GM12872 (cell line): ENCODE data around the gene DLX2.

Experiments
- TF ChIP-seq, protein P1 (sequence below): IDR thresholded peaks from 3 replicates; pipeline ENCODE4 v1.5.1; 2011; ENCODE audit warnings: low read depth, mild to moderate bottlenecking, low read length, moderate library complexity; ENCODE audit not compliant: insufficient read depth

The DLX2 gene

DNA sequence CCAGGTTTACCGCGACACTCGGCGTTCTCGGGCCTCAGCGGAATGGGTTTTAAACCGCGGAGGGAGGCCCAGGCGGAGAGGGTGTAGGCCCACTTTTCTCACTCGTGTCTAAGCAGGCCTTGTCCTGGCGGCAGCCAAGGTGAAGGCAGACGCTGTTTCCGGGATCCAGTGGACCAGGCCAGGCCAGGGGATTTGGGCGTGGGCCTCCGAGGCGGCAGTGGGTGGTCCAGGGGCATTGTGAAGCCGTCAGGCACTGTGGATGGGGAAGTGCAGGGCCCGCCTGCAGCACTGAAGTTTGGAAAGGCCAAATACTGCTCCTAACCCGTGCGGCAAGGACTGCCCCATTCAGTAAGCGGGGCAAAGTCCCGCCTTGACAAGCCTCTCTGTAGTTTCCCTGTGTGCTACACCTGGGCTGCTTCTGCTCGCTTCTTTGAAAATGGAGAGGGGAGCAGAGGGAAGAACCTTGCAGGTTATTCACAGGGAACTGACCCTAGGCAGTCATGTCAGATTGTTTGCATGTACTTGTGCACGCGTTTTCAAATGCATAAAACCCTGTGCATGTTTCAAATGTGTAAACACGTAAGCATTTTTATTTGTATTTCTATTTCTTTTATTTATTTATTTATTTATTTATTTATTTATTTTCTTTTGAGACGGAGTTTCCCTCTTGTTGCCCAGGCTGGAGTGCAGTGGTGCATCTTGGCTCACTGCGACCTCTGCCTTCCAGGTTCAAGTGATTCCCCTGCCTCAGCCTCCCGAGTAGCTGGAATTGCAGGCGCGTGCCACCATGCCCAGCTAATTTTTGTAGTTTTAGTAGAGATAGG is 7.5 kb upstream of the DLX2 start:
- TF ChIP-seq, protein P1, sequence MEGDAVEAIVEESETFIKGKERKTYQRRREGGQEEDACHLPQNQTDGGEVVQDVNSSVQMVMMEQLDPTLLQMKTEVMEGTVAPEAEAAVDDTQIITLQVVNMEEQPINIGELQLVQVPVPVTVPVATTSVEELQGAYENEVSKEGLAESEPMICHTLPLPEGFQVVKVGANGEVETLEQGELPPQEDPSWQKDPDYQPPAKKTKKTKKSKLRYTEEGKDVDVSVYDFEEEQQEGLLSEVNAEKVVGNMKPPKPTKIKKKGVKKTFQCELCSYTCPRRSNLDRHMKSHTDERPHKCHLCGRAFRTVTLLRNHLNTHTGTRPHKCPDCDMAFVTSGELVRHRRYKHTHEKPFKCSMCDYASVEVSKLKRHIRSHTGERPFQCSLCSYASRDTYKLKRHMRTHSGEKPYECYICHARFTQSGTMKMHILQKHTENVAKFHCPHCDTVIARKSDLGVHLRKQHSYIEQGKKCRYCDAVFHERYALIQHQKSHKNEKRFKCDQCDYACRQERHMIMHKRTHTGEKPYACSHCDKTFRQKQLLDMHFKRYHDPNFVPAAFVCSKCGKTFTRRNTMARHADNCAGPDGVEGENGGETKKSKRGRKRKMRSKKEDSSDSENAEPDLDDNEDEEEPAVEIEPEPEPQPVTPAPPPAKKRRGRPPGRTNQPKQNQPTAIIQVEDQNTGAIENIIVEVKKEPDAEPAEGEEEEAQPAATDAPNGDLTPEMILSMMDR = no peak

DNA sequence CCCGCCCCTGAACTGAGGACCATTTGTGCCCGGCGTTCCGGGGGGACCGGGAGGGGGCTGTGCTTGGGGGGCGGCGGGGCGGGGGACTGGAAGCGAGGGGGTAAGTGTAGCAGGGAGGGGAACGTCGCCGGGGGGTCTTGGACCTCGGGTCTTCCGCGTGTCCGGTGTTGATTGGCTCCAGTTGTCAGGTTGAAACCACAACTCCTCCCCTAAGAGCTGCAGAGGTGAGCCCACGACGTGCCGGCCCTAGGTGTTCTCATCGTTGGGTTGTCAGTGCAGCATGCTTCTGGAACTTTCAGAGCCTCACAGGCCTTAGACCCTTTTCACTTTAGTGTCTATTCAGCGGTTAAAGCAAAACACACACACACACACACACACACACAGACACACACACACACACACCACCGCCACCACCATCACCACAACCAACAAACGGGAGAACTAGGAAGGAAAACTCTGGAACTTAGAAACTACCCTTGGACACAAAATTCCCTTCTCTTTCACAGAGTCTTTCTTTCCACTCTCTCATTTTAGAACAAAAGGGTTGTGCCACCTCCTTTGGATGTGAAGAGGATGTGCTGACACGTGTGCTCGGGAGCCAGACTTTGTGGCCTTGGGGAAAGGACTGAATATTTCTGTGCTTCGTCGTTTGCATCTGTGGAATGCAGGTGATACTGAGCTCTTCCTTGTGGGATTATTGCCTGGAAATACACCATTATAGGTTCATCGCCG is 6.7 kb upstream of the DLX2 start:
- TF ChIP-seq, protein P1 = no peak

DNA sequence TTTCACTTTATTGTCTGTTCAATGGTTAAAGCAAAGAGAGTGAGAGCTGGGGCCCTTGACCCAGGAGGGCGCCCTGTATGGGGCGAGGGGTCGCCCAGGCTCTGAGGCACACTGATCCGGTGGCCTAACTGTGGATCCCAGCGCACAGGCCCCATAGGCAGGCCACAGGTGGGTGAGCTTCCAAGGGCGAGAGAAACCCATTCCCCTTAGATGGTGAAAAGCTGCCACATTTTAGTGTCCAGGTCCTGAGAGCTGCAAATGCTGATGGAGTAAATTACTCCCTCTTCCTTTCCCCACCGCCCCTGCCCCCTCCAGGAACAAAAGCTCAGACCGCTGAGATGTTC is 5.9 kb upstream of the DLX2 start:
- TF ChIP-seq, protein P1 = no peak

DNA sequence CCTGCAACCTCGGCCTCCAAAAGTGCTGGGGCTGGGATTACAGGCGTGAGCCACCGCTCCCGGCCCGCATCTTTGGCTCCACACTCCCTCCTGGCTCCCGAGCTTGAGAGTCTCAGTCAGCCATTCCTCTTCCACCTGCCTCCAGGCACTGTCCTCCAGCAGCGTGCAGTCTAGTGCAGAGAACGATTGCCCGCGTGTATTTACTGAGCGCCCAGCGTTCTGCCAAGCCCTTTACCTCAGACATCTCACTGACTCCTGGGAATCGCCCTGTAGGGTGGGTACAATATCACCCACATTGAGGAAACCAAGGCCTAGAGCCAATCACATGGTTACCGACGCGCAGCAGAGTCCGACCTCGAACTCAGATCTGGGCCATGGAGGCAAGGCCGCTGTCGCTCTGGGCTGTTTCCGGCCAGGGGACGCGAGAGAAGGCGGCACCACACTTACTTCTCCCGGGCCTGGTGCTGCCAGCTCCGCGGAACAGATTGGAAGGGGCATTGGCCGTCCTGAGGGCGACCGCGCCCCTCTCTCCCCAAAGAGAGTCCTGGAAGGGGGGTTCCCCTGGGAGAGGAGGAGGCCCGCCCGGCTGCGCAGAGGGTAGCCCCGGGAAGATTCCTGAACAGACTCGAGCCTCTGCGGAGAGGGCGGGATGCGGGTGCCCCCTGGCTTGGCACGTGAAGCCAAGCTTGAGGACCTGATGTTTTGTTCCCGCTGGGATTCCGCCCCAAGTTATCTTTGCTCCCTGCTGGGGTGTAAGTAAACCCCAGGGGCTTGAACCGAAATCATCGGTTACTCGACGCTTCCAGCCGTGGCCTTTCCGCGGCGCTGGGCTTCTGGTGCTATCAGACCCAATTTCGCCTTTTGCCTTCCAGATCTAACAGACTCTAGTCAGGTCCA is 5.2 kb upstream of the DLX2 start:
- TF ChIP-seq, protein P1 = no peak

DNA sequence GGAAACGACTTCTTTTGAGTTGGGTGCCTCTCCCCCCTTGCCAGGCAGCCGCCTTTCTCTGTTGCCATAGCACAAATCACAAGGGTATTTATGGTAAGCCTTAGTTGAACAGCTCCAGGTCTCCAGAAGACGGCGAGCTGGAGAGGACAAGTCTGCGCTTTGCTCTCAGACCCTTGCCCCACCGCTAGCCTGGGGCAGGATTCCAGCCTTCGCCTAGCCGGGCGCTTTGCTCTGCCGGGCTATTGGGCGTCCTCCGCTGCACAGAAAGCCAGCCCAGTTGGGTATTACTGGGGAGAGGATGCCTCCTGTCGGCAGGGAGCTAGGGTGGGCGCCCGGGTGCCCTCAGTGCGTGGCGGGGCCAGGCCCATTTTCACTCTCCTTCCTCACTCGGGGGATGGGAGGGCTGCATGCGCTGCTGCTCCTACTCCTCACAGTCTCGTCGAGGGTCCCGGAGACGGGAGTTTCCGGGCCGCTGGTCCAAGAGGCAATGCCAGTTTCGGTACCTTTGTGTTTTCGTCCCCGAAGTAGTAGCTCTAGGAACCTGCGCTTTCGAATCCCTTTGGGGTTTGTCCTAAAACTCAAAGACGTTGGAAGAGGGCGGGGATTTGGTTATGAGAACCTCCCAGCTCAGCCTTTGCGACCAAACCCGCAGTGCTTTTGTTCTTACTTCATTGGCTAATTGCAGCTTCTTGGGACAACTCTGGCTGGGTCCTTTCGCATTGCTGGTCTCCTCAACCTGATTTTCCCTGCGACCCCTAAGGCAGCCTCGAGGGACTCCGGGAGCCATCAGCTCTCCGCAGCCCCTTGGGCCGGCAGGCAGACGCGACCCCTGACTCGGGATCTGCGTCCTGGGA is 3.6 kb upstream of the DLX2 start:
- TF ChIP-seq, protein P1 = peak; percentile 54

DNA sequence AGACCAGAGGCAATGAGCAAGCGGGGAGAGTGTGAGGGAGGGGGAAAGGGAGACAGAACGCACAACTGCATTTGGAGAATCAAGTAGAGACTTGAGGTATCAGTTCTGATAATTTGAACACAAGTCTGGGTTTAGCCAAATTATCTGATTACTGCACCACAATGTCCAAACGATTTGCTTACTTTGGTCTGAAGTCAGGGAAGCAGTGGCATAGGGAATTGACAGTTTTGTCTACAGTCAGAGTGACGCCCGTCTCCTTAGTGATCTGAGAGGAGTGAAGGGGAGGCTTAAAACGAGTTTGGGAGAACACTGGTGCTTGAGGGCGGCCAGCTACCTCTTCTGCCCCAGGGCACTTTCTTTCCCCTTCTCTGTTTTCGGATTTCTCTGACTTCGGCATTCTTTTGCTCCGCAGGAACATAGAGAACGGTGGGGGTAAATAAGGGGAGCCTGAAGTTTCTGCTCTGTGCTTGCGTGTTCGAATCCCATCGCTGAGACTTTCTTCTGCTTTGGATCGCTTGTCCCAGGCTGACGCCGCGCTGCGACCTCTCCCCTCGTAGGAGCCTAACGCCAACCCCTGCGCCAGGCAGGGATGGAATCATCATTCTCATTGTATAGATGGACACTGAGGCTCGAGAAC is 2.9 kb upstream of the DLX2 start:
- TF ChIP-seq, protein P1 = no peak
